GM12878 (cell line): ENCODE data around the gene SAP130.

Experiments used
- BHLHE40 ChIP-seq, 2 experiments: fragments of 450-650 bp in 1 of 2; IDR thresholded peaks; 2 replicates each; pipeline ENCODE4 v1.6.1; 2011 to 2017; ENCODE audit warnings: low read depth in 2 of 2, borderline replicate concordance in 1 of 2, improper control_type of control experiment in 1 of 2, low read length in 1 of 2, mild to moderate bottlenecking in 1 of 2
- CTCF ChIP-seq, 3 experiments: IDR thresholded peaks in 2 of 3; conservative IDR thresholded peaks in 1 of 3; 2 replicates each; pipeline ENCODE4 v1.5.1; 2011; ENCODE audit warnings: low read depth in 3 of 3, low read length in 3 of 3, mild to moderate bottlenecking in 3 of 3, control low read depth in 2 of 3, moderate library complexity in 2 of 3, inconsistent platforms in 1 of 3, mixed read lengths in 1 of 3; ENCODE audit not compliant: control insufficient read depth in 2 of 3, insufficient read depth in 1 of 3; ENCODE audit errors: extremely low read depth in 1 of 3
- EZH2 ChIP-seq: IDR thresholded peaks from 2 replicates; pipeline ENCODE4 v1.6.1; 2012; ENCODE audit warnings: low read depth, mild to moderate bottlenecking, control low read depth, inconsistent platforms, low read length, borderline replicate concordance; ENCODE audit not compliant: control insufficient read depth
- IRF3 ChIP-seq: fragments of 450-650 bp; IDR thresholded peaks from 2 replicates; pipeline ENCODE4 v1.6.1; 2014; ENCODE audit warnings: mild to moderate bottlenecking
- JUND ChIP-seq: IDR thresholded peaks from 2 replicates; pipeline ENCODE4 v1.6.1; 2012; ENCODE audit warnings: low read depth, mild to moderate bottlenecking, low read length, improper control_type of control experiment, moderate library complexity
- MEF2A ChIP-seq: IDR thresholded peaks from 2 replicates; pipeline ENCODE4 v1.6.1; 2011; ENCODE audit warnings: low read depth, mild to moderate bottlenecking, low read length, moderate library complexity; ENCODE audit not compliant: insufficient read depth
- PBX3 ChIP-seq: IDR thresholded peaks from 2 replicates; pipeline ENCODE4 v1.6.1; 2011; ENCODE audit warnings: mild to moderate bottlenecking, low read depth, low read length, moderate library complexity; ENCODE audit not compliant: insufficient replicate concordance
- POLR2A ChIP-seq: IDR thresholded peaks from 2 replicates; pipeline ENCODE4 v1.6.1; 2011; ENCODE audit warnings: low read depth, mild to moderate bottlenecking, low read length
- RAD21 ChIP-seq: IDR thresholded peaks from 2 replicates; pipeline ENCODE4 v1.6.1; 2011; ENCODE audit warnings: mild to moderate bottlenecking, low read depth, low read length, moderate library complexity; ENCODE audit not compliant: insufficient read depth
- RB1 ChIP-seq: fragments of 450-650 bp; formaldehyde crosslinking; IDR thresholded peaks from 2 replicates; pipeline ENCODE4 v1.6.1; 2017; ENCODE audit warnings: mild to moderate bottlenecking, borderline replicate concordance

- TF ChIP-seq MEF2A (no peak), RAD21 (no peak), RB1 (no peak), BHLHE40 (IDR thresholded peaks at IDR 0.05; ENCODE audit: borderline replicate concordance in 1 of 2, low read depth in 2 of 2, low read length in 1 of 2) (no peak), IRF3 (no peak), PBX3 (no peak), JUND (no peak), POLR2A (no peak), CTCF (IDR thresholded peaks at IDR 0.05 in 2 of 3, conservative IDR thresholded peaks at IDR 0.05 in 1 of 3; ENCODE audit: control insufficient read depth in 2 of 3, extremely low read depth in 1 of 3, insufficient read depth in 1 of 3, low read depth in 3 of 3, low read length in 3 of 3) (no peak), EZH2 (no peak)
Observed at GRCh38 chr2:128032092-128032491, 4.2 kb upstream of the SAP130 start.
